Measurements from ENCODE around the gene CRKL.
"Not testable (repeated sequence)": the region's sequence is repeated elsewhere in the genome, so short reads cannot be mapped to it uniquely, and the experiment has no call there.

Gene CRKL

DNA sequence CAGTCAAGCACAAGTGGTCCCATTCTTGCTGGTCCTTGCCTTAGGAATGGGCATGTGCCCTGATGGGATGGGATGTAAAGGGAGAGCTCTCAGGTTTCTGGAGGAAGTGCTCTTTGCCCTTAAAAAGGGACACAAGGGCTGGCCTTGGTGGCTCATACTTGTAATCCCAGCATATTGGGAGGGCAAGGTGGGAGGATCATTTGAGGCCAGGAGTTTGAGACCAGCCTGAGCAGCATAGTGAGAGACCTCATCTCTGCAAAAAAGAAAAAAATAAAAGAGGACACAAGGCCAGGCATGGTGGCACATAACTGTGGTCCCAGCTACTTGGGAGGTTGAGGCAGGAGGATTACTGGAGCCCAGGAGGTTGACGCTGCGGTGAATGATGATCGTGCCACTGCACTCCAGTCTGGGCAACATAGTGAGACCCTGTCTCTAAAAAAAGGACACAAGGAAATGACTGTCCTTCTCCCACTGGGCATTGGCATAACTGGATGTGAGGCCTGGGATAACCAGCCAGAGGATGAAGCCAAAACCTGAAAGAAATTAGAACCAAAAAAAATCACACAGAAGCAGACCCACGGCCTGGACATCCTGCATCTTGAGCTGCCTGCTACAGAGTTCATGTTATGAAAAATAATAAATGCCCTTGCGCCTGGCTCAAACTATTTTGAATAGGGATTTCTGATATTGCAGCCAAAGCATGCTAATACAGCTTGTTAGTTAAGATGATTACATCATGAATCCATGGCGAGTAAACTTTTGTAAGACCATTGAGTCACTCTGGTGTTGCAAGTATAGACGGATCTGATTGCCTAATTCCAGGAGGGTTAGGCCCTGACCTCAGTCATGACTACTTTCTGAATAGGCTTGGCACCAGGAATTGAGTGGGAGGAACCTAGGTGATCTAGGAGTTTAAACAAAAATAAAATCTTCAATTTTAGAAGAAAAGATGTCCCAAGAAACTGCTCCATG is 12.9 kb upstream of the CRKL start:
- DNase-seq (ENCODE audit: low spot score) = no peak
- TF ChIP-seq, protein P1, sequence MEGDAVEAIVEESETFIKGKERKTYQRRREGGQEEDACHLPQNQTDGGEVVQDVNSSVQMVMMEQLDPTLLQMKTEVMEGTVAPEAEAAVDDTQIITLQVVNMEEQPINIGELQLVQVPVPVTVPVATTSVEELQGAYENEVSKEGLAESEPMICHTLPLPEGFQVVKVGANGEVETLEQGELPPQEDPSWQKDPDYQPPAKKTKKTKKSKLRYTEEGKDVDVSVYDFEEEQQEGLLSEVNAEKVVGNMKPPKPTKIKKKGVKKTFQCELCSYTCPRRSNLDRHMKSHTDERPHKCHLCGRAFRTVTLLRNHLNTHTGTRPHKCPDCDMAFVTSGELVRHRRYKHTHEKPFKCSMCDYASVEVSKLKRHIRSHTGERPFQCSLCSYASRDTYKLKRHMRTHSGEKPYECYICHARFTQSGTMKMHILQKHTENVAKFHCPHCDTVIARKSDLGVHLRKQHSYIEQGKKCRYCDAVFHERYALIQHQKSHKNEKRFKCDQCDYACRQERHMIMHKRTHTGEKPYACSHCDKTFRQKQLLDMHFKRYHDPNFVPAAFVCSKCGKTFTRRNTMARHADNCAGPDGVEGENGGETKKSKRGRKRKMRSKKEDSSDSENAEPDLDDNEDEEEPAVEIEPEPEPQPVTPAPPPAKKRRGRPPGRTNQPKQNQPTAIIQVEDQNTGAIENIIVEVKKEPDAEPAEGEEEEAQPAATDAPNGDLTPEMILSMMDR (IDR thresholded peaks at IDR 0.05; ENCODE audit: extremely low read depth, missing control alignments) = no peak

DNA sequence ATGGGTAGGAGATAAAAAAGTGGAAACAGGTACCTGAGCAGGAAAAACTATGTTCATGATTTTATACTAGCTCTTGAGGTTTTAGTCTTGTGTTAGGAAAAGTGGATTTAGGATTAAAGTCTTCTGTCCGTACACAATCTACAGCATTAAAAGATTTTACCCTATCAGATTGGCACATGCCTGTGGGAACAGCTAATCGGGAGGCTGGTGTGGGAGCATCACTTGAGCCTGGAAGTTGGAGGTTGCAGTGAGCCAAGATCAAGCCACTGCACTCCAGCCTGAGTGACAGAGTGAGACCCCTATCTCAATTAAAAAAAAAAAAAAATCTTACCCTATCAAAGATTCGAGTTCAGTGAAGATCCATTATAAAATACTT is 12.2 kb upstream of the CRKL start:
- TF ChIP-seq, protein P1 (IDR thresholded peaks at IDR 0.05; ENCODE audit: extremely low read depth, missing control alignments) = no peak
- DNase-seq (ENCODE audit: low spot score) = no peak

DNA sequence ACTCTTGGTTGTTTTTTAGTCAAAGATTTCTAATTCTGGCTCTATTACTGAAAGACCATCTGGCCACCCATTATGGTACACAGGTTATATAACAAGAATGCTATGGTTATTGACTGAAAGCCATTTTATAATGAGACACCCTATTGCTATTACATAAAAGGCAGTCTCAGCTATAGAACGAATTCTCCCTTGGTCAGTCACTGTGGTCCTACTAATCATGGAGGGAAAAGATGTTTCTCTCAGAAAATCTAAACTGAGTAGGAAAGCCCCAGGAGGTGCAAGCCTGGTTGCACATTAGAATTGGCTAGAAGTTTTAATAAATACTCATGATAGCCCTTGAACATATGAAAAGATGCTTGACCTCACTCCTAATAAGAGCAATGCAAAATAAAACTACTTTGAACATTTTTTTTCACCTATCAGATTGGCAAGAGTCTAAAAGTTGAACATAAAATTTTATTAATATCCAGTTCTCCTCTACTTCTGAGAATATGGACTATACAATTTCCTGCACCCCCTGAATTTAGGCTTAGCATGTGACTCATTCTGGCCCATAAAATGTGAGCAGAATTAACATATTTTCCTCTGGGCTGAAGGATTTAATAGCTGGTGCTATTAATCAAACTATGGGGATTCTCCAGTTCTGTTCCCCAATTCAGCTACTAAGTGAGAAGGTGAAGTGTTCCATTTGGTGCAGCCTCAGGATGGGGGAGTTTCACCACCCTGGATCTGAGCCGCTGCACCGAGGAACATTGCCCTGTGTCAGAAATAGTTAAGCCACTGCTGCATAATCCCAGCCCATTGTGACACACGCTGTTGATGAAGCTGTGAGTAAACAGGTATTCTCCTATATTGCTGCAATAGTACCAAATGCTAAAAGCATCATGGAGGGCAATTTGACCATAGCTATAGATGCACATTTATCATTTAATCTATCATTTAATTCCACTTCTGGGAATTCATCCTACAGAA is 11.5 kb upstream of the CRKL start:
- no peak for DNase-seq (ENCODE audit: low spot score)
- TF ChIP-seq, protein P1 (IDR thresholded peaks at IDR 0.05; ENCODE audit: extremely low read depth, missing control alignments) = no peak

DNA sequence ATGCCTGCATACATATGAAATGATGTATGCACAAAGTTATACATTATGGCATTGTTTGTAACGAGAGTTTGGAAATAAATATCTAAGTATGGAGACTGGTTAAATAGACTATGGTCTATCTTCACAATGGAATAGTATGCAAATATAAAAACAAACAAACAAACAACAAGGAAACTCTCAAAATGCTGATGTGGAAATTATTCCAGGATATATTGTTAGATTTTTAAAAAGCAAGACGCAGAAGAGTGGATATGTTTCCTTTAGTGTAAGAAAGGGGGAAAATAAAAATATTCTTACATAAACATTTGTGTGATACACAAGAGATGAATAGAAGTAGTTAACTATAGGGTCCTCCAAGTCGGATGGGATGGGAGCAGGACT is 10.8 kb upstream of the CRKL start:
- TF ChIP-seq, protein P1 (IDR thresholded peaks at IDR 0.05; ENCODE audit: extremely low read depth, missing control alignments) = no peak
- no peak for DNase-seq (ENCODE audit: low spot score)

DNA sequence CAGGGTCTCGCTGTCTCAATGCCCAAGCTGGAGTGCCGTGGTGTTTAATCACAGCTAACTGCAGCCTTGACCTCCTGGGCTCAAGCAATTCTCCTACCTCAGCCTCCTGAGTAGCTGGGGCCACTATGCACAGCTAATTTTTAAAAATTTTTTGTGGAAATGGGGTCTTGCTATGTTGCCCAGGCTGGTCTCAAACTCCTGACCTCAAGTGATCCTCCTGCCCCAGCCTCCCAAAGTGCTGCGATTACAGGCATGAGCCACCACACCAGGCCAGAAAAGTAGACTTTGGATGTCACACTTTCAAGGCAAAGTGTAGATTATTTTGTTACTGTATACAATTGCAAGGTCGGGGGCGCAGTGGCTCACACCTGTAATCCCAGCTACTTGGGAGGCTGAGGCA is 8.5 kb upstream of the CRKL start:
- DNase-seq (ENCODE audit: low spot score) = not testable (repeated sequence)

DNA sequence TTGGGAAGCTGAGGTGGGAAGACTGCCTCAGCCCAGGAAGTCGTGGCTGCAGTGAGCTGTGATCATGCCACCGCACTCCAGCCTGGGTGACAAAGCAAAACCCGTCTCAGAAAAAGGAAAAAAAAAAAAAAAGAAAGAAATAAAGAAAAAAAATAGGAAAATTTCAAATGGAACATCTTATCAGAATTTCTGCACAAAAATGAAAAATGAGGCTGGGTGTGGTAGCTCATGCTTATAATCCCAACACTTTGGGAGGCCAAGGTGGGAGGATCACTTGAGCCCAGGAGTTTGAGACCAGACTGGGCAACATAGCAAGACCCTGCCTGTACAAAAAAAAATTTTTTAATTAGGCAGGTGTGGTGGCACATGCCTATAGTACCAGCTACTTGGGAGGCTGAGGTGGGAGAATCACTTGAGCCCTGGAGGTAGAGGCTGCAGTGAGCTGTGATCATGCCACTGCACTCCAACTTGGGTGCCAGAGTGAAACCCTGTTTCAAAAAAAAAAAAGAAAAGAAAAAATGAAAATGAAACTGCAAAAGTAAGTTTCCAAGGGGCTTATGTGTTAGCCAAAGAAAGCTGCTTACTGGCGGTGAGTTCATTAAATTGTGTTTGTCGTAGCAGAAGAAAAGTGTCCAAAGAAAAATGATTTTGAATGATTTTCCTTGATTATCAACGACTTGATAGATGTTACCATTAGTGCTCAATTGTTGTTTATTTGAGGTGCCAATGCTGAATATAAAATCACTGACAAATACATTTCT is 7.5 kb upstream of the CRKL start:
- TF ChIP-seq, protein P1 (IDR thresholded peaks at IDR 0.05; ENCODE audit: extremely low read depth, missing control alignments) = no peak
- no peak for DNase-seq (ENCODE audit: low spot score)

DNA sequence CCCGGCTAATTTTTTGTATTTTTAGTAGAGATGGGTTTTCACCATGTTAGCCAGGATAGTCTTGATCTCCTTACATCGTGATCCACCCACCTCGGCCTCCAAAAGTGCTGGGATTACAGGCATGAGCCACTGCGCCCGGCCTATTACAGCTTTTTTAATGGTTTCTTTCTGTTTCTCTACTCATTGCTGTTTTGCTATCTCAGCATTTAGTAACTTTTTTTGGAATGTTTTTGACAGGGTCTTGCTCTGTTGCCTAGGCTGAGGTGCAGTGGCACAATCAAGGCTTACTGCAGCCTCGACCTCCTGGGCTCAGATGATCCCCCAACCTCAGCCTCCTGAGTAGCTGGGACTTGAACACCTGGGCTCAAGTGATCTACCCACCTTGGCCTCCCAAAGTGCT is 4.7 kb upstream of the CRKL start:
- TF ChIP-seq, protein P1 (IDR thresholded peaks at IDR 0.05; ENCODE audit: extremely low read depth, missing control alignments) = no peak
- DNase-seq (ENCODE audit: low spot score) = no peak

Data from GM20000 (cell line).